Brain microvascular endothelial cell (primary cell): ENCODE measurements around the gene CACNA1D.

Experiments used
- DNase-seq: peaks from one replicate; pipeline ENCODE4 v3.0.0-alpha.2; 2020
- H3K27ac ChIP-seq: fragments of 250-450 bp; sonication (Bioruptor Pico); 2 replicates; pipeline ENCODE4 v1.5.1; 2020; ENCODE audit warnings: mild to moderate bottlenecking, moderate library complexity
- H3K27me3 ChIP-seq: fragments of 250-450 bp; sonication (Bioruptor Pico); replicated peaks from 2 replicates; pipeline ENCODE4 v1.5.1; 2020; ENCODE audit warnings: mild to moderate bottlenecking
- H3K36me3 ChIP-seq: fragments of 250-450 bp; sonication (Bioruptor Pico); replicated peaks from 2 replicates; pipeline ENCODE4 v1.5.1; 2020; ENCODE audit warnings: mild to moderate bottlenecking
- H3K4me3 ChIP-seq: 2 replicates; pipeline ENCODE4 v1.5.1; 2011; ENCODE audit warnings: low read depth, mild to moderate bottlenecking, control low read depth, low read length, moderate library complexity
- CTCF ChIP-seq: IDR thresholded peaks from 2 replicates; pipeline ENCODE4 v1.5.1; 2011; ENCODE audit warnings: low read depth, mild to moderate bottlenecking, moderate library complexity, low read length, control low read depth, inconsistent platforms; ENCODE audit errors: missing control alignments
- in situ Hi-C: cut with HindIII; loops from 2 replicates; pipeline ENCODE4 v1.10.0; 2017; ENCODE audit warnings: low sequenced_read_pairs, low pct_ligation_motif_present

Gene CACNA1D

GRCh38 chr3:53554559-53555067 is 60.2 kb downstream of the CACNA1D start:
- in situ Hi-C loops = no loop called here
- Histone ChIP-seq H3K27me3 (no peaks in the 10 kb centered on the region), H3K4me3 (no peak overlapping the region), H3K27ac (no peak overlapping the region), H3K36me3 (no peaks in the 10 kb centered on the region)
- no peak for DNase-seq
- no peak for TF ChIP-seq CTCF

- in situ Hi-C loops = no loop called here
- Histone ChIP-seq H3K27ac (no peak overlapping the region), H3K27me3 (no peaks in the 10 kb centered on the region), H3K4me3 (no peak overlapping the region), H3K36me3 (no peaks in the 10 kb centered on the region)
- TF ChIP-seq CTCF = no peak
- DNase-seq = no peak
Measured at GRCh38 chr3:53555068-53555588, 60.7 kb downstream of the CACNA1D start.

- in situ Hi-C loops = no loop called here
- Histone ChIP-seq H3K36me3 (no peaks in the 10 kb centered on the region), H3K4me3 (no peak overlapping the region), H3K27ac (no peak overlapping the region), H3K27me3 (no peaks in the 10 kb centered on the region)
- TF ChIP-seq CTCF = no peak
- DNase-seq = no peak
Measured at GRCh38 chr3:53566461-53567145, 72.2 kb downstream of the CACNA1D start.

- TF ChIP-seq CTCF = no peak
- in situ Hi-C loops = no loop called here
- DNase-seq = no peak
Measured at GRCh38 chr3:53570081-53570480, 75.7 kb downstream of the CACNA1D start.

GRCh38 chr3:53570709-53571108 is 76.3 kb downstream of the CACNA1D start:
- Histone ChIP-seq H3K4me3 (no peak overlapping the region), H3K27me3 (no peaks in the 10 kb centered on the region), H3K36me3 (no peaks in the 10 kb centered on the region), H3K27ac (no peak overlapping the region)
- in situ Hi-C loops = no loop called here
- no peak for DNase-seq
- no peak for TF ChIP-seq CTCF

More at GRCh38 chr3:53570081-53570480, 75.7 kb downstream of the CACNA1D start:
- H3K4me3 ChIP-seq = no peak overlapping the region
- H3K36me3 ChIP-seq = no peaks in the 10 kb centered on the region
- H3K27ac ChIP-seq = no peak overlapping the region
- H3K27me3 ChIP-seq = no peaks in the 10 kb centered on the region
